Right lobe of liver (tissue), 6 donors: Measurements from ENCODE around the gene CTSE. TPM values are rescaled to one million over a fixed set of nuclear protein-coding genes. Genes with fewer than 3 reads are reported as not detected.

Experiments used
- ATAC-seq, 4 donors: fragments of 200-7000 bp; cut with Tn5 transposase; one replicate each; pipeline ENCODE4 v1.9.1; 2020; ENCODE audit warnings: mild to moderate bottlenecking in 4 of 4, moderate library complexity in 4 of 4
- DNase-seq, 3 donors: peaks; one replicate each; pipeline ENCODE4 v3.0.0-alpha.2; 2020
- H3K27ac ChIP-seq, 3 donors: fragments of 200-600 bp; one replicate each; pipeline ENCODE4 v1.8.0; 2022
- H3K27me3 ChIP-seq, 2 donors: fragments of 200-600 bp; one replicate each; pipeline ENCODE4 v1.8.0; 2022
- H3K36me3 ChIP-seq, 4 donors: fragments of 200-600 bp; sonication (generic) in 1 of 4; one replicate each; pipeline versions ENCODE4 v1.5.1 to v1.8.0; 2017 to 2022; ENCODE audit warnings: control low read depth in 1 of 4
- H3K4me1 ChIP-seq, 4 donors: fragments of 200-600 bp; sonication (generic) in 1 of 4; one replicate each; pipeline versions ENCODE4 v1.5.1 to v1.8.0; 2017 to 2022; ENCODE audit warnings: control low read depth in 1 of 4
- H3K4me3 ChIP-seq, 3 donors: fragments of 200-600 bp; one replicate each; pipeline ENCODE4 v1.8.0; 2022
- H3K9me3 ChIP-seq, 4 donors: fragments of 200-600 bp; sonication (generic) in 1 of 4; one replicate each; pipeline versions ENCODE4 v1.5.1 to v1.8.0; 2017 to 2022; ENCODE audit warnings: control low read depth in 1 of 4
- POLR2A ChIP-seq: fragments of 450-650 bp; IDR thresholded peaks from one replicate; pipeline ENCODE4 v1.6.1; 2017; ENCODE audit warnings: antibody characterized with exemption, mild to moderate bottlenecking
- WGBS: methylation state at CpG from one replicate; pipeline ENCODE4 v1.1.6; 2018; ENCODE audit warnings: low coverage, low lambda C conversion rate; ENCODE audit not compliant: insufficient coverage; ENCODE audit errors: missing lambda C conversion rate; 5-methylcytosine and 5-hydroxymethylcytosine counted together
- intact Hi-C, 2 donors: fragments of 100-400 bp; cut with DNase I; formaldehyde crosslinking; loops; one replicate each; pipeline versions ENCODE4 v1.11.2 to v1.14.1; 2022
- total RNA-seq, 6 experiments: library from RNA; depleted of rRNA in 2 of 6; stranded (reverse); fragments of >200 nt in 2 of 6; fragmentation: NEBNext Ultra II Directional in 3 of 6; extraction: Animal tissue kit (Norgen Biotek cat#: 25700) in 3 of 6; gene quantifications; one replicate each; pipeline versions ENCODE4 v1.1.0 to v1.2.4, GENCODE V29; 2016 to 2023
- TF ChIP-seq, protein P1 (sequence below), 4 donors: fragments of 200-600 bp in 3 of 4; fragments of 450-650 bp in 1 of 4; IDR thresholded peaks; one replicate each; pipeline versions ENCODE4 v1.5.1 to v1.8.0; 2016 to 2022; ENCODE audit warnings: antibody characterized with exemption in 4 of 4, mild to moderate bottlenecking in 2 of 4
- donor health status: DM: no; HTN: yes; CAD: no.
- donor health status: DM: no; HTN: no; CAD: no.
- donor health status: DM: no; HTN: no; CAD: no.
- donor health status: DM: no; HTN: yes; CAD: no.
- donor health status: DM: no; HTN: yes; CAD: no.

Gene CTSE
- total RNA-seq, 6 experiments from 2014 or later: 0.11 to 0.22 TPM; not detected in 4

DNA sequence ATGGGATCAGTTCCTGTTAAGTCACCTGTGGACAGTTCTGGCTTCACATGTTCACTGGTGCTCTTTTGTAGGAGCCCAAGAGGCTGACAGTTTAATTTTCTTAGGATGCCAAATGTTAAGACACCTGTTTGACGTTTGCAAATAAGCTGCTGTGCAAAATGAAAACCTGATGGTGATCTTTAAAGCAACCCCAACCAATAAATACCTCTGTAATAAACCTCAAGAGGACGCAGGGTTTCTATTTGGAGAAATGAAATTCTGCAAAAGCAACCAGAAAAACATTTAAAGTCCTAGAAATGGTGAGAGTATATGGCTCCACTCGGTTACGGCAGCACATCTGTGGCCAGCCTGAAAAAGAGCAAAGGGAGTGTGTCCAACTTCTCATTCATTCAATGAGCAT, 23.6 kb upstream of the CTSE start:
- Histone ChIP-seq H3K27me3 (no peaks in the 10 kb centered on the region), H3K4me3 (no peak overlapping the region), H3K4me1 (peaks cover 0 to 5% (median 0%) of the 10 kb centered on the region in 4 donors), H3K27ac (no peak overlapping the region), H3K36me3 (no peaks in the 10 kb centered on the region), H3K9me3 (no peaks in the 10 kb centered on the region)
- 47% methylated on average over 3 of the region's 4 CpGs for WGBS
- TF ChIP-seq POLR2A: no peak
- TF ChIP-seq, protein P1, sequence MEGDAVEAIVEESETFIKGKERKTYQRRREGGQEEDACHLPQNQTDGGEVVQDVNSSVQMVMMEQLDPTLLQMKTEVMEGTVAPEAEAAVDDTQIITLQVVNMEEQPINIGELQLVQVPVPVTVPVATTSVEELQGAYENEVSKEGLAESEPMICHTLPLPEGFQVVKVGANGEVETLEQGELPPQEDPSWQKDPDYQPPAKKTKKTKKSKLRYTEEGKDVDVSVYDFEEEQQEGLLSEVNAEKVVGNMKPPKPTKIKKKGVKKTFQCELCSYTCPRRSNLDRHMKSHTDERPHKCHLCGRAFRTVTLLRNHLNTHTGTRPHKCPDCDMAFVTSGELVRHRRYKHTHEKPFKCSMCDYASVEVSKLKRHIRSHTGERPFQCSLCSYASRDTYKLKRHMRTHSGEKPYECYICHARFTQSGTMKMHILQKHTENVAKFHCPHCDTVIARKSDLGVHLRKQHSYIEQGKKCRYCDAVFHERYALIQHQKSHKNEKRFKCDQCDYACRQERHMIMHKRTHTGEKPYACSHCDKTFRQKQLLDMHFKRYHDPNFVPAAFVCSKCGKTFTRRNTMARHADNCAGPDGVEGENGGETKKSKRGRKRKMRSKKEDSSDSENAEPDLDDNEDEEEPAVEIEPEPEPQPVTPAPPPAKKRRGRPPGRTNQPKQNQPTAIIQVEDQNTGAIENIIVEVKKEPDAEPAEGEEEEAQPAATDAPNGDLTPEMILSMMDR (IDR thresholded peaks at IDR 0.05): no peak
- DNase-seq (no peak), ATAC-seq (no peak)
- intact Hi-C loops: no loop called here

DNA sequence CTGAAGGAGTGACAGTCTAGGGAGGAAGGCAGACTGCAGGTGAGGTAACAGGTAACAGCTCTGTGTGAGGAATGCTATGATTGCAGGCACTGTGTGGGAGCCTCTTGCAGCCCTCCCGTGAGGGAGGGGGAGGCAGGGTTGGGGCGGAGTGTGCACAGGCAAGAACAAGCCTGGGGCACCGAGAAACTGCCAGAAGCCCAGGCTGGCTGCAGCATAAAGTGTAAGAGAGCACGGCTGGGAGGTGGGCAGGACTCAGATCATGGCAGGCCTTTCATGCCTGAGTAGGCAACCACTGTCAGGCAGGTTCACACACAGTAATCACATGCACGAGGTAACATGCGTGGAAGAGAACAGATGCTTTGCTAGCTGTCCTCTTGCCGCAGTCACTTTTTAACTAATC, 17.9 kb upstream of the CTSE start:
- no peak for DNase-seq
- intact Hi-C loops: no loop called here
- WGBS: 50% methylated on average over 5 of the region's 7 CpGs

DNA sequence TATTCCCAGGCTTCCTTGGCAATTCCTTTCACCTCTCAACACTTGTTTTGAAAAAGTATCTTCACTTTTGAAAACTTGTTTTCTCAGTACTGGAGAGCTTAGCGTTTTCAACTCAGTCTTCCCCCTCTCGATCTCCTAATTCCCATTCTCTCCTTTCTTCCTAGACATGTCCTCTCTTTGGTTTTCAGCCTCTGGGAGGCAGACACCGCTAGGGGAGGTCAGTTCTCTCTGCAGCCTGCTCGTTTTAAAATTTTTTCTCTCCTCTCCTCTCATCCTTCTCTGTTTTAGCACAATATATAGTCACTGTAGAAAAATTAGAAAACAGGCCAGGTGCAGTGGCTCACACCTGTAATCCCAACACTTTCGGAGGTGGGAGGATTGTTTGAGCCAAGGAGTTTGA, 16.6 kb upstream of the CTSE start:
- TF ChIP-seq, protein P1 (IDR thresholded peaks at IDR 0.05): no peak
- TF ChIP-seq POLR2A: no peak
- ATAC-seq (no peak), DNase-seq (no peak)
- Histone ChIP-seq H3K9me3 (no peaks in the 10 kb centered on the region), H3K4me1 (no peaks in the 10 kb centered on the region), H3K27me3 (no peaks in the 10 kb centered on the region), H3K27ac (no peak overlapping the region), H3K36me3 (no peaks in the 10 kb centered on the region), H3K4me3 (no peak overlapping the region)
- 68% methylated on average over 5 of the region's 5 CpGs for WGBS
- intact Hi-C loops: no loop called here

More for the DNA sequence above, 17.9 kb upstream of the CTSE start:
- no peaks in the 10 kb centered on the region for H3K4me1 ChIP-seq
- H3K27ac ChIP-seq: no peak overlapping the region
- no peaks in the 10 kb centered on the region for H3K36me3 ChIP-seq
- peak in 1 of 4 donors; percentile 40 for ATAC-seq
- TF ChIP-seq POLR2A: no peak
- TF ChIP-seq, protein P1 (IDR thresholded peaks at IDR 0.05): no peak
- H3K27me3 ChIP-seq: no peaks in the 10 kb centered on the region
- H3K9me3 ChIP-seq: no peaks in the 10 kb centered on the region
- no peak overlapping the region for H3K4me3 ChIP-seq

DNA sequence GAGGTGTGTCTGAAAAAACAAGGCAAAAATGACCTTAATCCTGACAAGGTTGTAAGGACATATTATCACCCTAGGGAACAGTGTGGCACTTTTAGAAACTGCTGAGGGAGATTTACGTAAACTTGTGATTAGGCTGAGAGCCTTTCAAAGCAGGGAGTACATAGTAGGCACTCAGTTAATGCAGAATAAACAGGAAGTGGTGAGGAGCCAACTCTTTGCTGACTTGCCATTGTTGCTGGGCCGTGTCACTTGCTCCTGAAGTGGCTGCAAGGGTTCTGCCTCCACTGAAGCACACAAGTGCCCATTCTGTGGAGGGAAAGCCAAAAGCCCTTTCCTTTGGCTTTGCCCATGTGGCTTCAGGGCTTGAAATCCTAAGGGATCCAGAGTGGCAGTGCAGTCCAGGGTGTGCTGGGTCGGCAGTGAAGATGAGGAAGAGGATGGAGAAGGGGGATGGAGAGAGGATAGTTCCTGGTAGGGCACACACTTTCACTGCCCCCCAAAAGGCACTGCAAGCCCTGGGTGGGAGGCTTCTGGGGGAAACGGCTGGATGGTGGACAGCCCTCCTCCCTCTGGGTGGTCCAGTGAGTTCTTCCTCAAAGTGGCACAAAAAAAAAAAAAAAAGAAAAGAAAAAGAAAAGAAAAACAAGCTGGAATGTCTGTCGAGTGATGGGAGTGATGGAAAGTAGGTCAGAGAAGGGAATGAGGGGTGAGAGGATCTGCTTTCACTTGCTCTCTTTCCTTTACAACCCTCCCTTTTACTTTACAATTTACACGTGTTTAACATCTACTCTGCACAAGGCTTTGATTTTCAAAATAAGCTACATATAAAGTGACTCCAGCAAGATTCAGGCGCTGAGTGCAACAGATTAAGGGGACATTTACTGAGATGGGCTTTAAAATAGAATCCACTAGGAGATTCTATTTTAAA, 15.6 kb upstream of the CTSE start:
- WGBS: 40% methylated on average over 7 of the region's 7 CpGs
- Histone ChIP-seq H3K9me3 (no peaks in the 10 kb centered on the region), H3K27me3 (no peaks in the 10 kb centered on the region), H3K4me3 (no peak overlapping the region), H3K4me1 (no peaks in the 10 kb centered on the region), H3K27ac (no peak overlapping the region), H3K36me3 (no peaks in the 10 kb centered on the region)
- ATAC-seq: peak in 3 of 4 donors; percentile 24 to 30 (median 29)
- intact Hi-C loops: loop anchor here in 1 of 2 donors (10.0 kb wide), 1 partner anchor 65 kb away; no protein-coding TSS in a partner anchor
- TF ChIP-seq POLR2A: no peak
- TF ChIP-seq, protein P1 (IDR thresholded peaks at IDR 0.05): no peak
- DNase-seq: no peak
